Tongue (tissue), 2 donors: Measurements from ENCODE around the gene CDH15. TPM values are rescaled to one million over a fixed set of nuclear protein-coding genes. Genes with fewer than 3 reads are reported as not detected.
"Not testable (repeated sequence)": the region's sequence is repeated elsewhere in the genome, so short reads cannot be mapped to it uniquely, and the experiment has no call there.

ENCODE experiments used
- DNase-seq: peaks from one replicate; pipeline ENCODE4 v3.0.0-alpha.2; 2015
- total RNA-seq: library from RNA; depleted of rRNA; stranded (reverse); fragments of >200 nt; gene quantifications from one replicate; pipeline ENCODE4 v1.2.3, GENCODE V29; 2014

Gene CDH15
- total RNA-seq, 1 donor from 2014 or later, result 72.0 TPM

GRCh38 chr16:89187770-89188392, 16.3 kb downstream of the CDH15 start:
- DNase-seq, result no peak

GRCh38 chr16:89188471-89189357, 17.2 kb downstream of the CDH15 start:
- DNase-seq, result not testable (repeated sequence)

- no peak for DNase-seq
Measured at GRCh38 chr16:89189358-89190025, 17.9 kb downstream of the CDH15 start.

GRCh38 chr16:89190150-89190958, 18.8 kb downstream of the CDH15 start:
- no peak for DNase-seq

- no peak for DNase-seq
Measured at GRCh38 chr16:89191033-89191900, 19.7 kb downstream of the CDH15 start.

- no peak for DNase-seq
Measured at GRCh38 chr16:89191901-89192185, 20.3 kb downstream of the CDH15 start.

- DNase-seq, result peak; percentile 84
Measured at GRCh38 chr16:89192186-89192955, 20.8 kb downstream of the CDH15 start.

- DNase-seq, result no peak
Measured at GRCh38 chr16:89192956-89193575, 21.5 kb downstream of the CDH15 start.

- no peak for DNase-seq
Measured at GRCh38 chr16:89193576-89194293, 22.2 kb downstream of the CDH15 start.

GRCh38 chr16:89194340-89195311, 23.1 kb downstream of the CDH15 start:
- no peak for DNase-seq

- no peak for DNase-seq
Measured at GRCh38 chr16:89195521-89196171, 24.1 kb downstream of the CDH15 start.

GRCh38 chr16:89197033-89197632, 25.6 kb downstream of the CDH15 start:
- no peak for DNase-seq

GRCh38 chr16:89197633-89198416, 26.3 kb downstream of the CDH15 start:
- no peak for DNase-seq

GRCh38 chr16:89198417-89199240, 27.1 kb downstream of the CDH15 start:
- DNase-seq, result no peak
